ENCODE measurements around the gene ENO4.

GRCh38 chr10:116825901-116826300 lies 23.4 kb upstream of the ENO4 start:
- TF ChIP-seq CTCF (IDR thresholded peaks at IDR 0.05; ENCODE audit: insufficient read depth, low read depth, low read length) (no peak), EZH2 (IDR thresholded peaks at IDR 0.05; ENCODE audit: insufficient read depth, low read length) (no peak)
